Thoracic aorta (tissue), 2 donors: Measurements from ENCODE around the gene NATD1. TPM values are rescaled to one million over a fixed set of nuclear protein-coding genes. Genes with fewer than 3 reads are reported as not detected.

Experiments
- ATAC-seq: fragments of 150-250 bp; one replicate; pipeline ENCODE4 v1.8.0; 2017; ENCODE audit warnings: low read depth; ENCODE audit not compliant: insufficient number of reproducible peaks, low FRiP score
- DNase-seq: peaks from one replicate; pipeline ENCODE4 v3.0.0-alpha.2; 2020; ENCODE audit warnings: low spot score
- H3K27ac ChIP-seq, 2 donors: fragments of 200-600 bp; sonication (generic); 1 replicate in 1 of 2; 2 replicates in 1 of 2; pipeline ENCODE4 v1.5.1; 2016; ENCODE audit warnings: mild to moderate bottlenecking in 2 of 2, moderate library complexity in 2 of 2
- H3K27me3 ChIP-seq: fragments of 200-600 bp; sonication (generic); replicated peaks from 2 replicates; pipeline ENCODE4 v1.6.0; 2016; ENCODE audit warnings: mild to moderate bottlenecking; ENCODE audit not compliant: insufficient read depth
- H3K36me3 ChIP-seq: fragments of 200-600 bp; sonication (generic); one replicate; pipeline ENCODE4 v1.5.1; 2016
- H3K4me1 ChIP-seq, 2 donors: fragments of 200-600 bp; sonication (generic); 1 replicate in 1 of 2; 2 replicates in 1 of 2; pipeline versions ENCODE4 v1.5.1 to v1.6.0; 2016; ENCODE audit warnings: low read depth in 2 of 2, mild to moderate bottlenecking in 1 of 2; ENCODE audit not compliant: control insufficient read depth in 1 of 2
- H3K4me3 ChIP-seq: fragments of 200-600 bp; sonication (generic); 2 replicates; pipeline ENCODE4 v1.5.1; 2016; ENCODE audit warnings: mild to moderate bottlenecking
- H3K9me3 ChIP-seq: fragments of 200-600 bp; sonication (generic); 2 replicates; pipeline ENCODE4 v1.5.1; 2016
- CTCF ChIP-seq: fragments of 200-600 bp; sonication (generic); IDR thresholded peaks from one replicate; pipeline ENCODE4 v1.5.1; 2019; ENCODE audit warnings: antibody characterized with exemption
- total RNA-seq, 2 donors: library from RNA; depleted of rRNA; stranded (reverse); fragments of >200 nt; gene quantifications; one replicate each; pipeline versions ENCODE4 v1.1.0 to v1.2.3, GENCODE V29; 2016

Gene NATD1
- total RNA-seq, 2 donors from 2014 or later = 8.4 to 9.7 TPM

- Histone ChIP-seq H3K4me1 (peaks cover 7 to 8% of the 10 kb centered on the region in 2 donors), H3K4me3 (no peak overlapping the region), H3K27ac (no peak overlapping the region), H3K9me3 (no peaks in the 10 kb centered on the region), H3K27me3 (no peaks in the 10 kb centered on the region), H3K36me3 (no peaks in the 10 kb centered on the region)
- DNase-seq (no peak), ATAC-seq (no peak)
- TF ChIP-seq CTCF = no peak
Observed at GRCh38 chr17:21242026-21242697, 11.0 kb downstream of the NATD1 start.

- peaks cover 7 to 8% of the 10 kb centered on the region in 2 donors for H3K4me1 ChIP-seq
- no peaks in the 10 kb centered on the region for H3K9me3 ChIP-seq
- no peak for DNase-seq
- H3K27me3 ChIP-seq = no peaks in the 10 kb centered on the region
- no peak overlapping the region for H3K27ac ChIP-seq
- no peak for ATAC-seq
- TF ChIP-seq CTCF = no peak
- no peaks in the 10 kb centered on the region for H3K36me3 ChIP-seq
- H3K4me3 ChIP-seq = no peak overlapping the region
Observed at GRCh38 chr17:21241564-21241963, 11.6 kb downstream of the NATD1 start.

GRCh38 chr17:21240369-21241055 is 12.7 kb downstream of the NATD1 start:
- Histone ChIP-seq H3K36me3 (no peaks in the 10 kb centered on the region), H3K27ac (no peak overlapping the region), H3K9me3 (no peaks in the 10 kb centered on the region), H3K4me1 (peaks cover 0 to under 1% of the 10 kb centered on the region in 2 donors), H3K27me3 (no peaks in the 10 kb centered on the region), H3K4me3 (no peak overlapping the region)
- DNase-seq (no peak), ATAC-seq (no peak)
- no peak for TF ChIP-seq CTCF

- H3K27ac ChIP-seq = no peak overlapping the region
- no peaks in the 10 kb centered on the region for H3K27me3 ChIP-seq
- ATAC-seq = no peak
- no peaks in the 10 kb centered on the region for H3K4me1 ChIP-seq
- no peak overlapping the region for H3K4me3 ChIP-seq
- H3K36me3 ChIP-seq = no peaks in the 10 kb centered on the region
- no peaks in the 10 kb centered on the region for H3K9me3 ChIP-seq
- no peak for DNase-seq
- TF ChIP-seq CTCF = peak; percentile 42
Observed at GRCh38 chr17:21239680-21240368, 13.4 kb downstream of the NATD1 start.

GRCh38 chr17:21235921-21236320 is 17.3 kb downstream of the NATD1 start:
- no peak for TF ChIP-seq CTCF
- peaks cover 5% of the 10 kb centered on the region for H3K9me3 ChIP-seq
- ATAC-seq (no peak), DNase-seq (no peak)
- H3K4me1 ChIP-seq = no peaks in the 10 kb centered on the region
- no peak overlapping the region for H3K4me3 ChIP-seq
- no peaks in the 10 kb centered on the region for H3K27me3 ChIP-seq
- H3K27ac ChIP-seq = no peak overlapping the region
- no peaks in the 10 kb centered on the region for H3K36me3 ChIP-seq
